Measurements from ENCODE around the gene RSRC1.
"Not testable (repeated sequence)": the region's sequence is repeated elsewhere in the genome, so short reads cannot be mapped to it uniquely, and the experiment has no call there.

RSRC1 gene

DNA sequence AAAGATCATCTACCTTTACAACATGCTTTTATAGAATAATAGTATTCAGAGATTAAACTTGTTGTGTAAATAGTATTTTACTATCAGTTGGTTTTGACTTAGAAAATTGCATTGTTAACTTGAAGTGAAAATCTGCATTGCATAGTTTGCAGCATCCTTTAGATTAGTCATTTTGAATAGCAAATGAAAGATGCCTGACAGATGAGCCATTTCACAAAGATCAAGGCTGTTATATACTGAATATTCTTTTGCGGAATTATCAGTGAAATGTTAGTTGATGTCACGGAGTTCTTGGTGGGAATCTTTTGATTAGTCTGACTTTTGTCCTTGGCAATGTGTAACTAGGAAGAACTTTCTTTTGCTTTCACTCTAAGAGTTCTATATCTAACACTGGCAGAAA is 24.5 kb downstream of the RSRC1 start:
- no peak for DNase-seq

DNA sequence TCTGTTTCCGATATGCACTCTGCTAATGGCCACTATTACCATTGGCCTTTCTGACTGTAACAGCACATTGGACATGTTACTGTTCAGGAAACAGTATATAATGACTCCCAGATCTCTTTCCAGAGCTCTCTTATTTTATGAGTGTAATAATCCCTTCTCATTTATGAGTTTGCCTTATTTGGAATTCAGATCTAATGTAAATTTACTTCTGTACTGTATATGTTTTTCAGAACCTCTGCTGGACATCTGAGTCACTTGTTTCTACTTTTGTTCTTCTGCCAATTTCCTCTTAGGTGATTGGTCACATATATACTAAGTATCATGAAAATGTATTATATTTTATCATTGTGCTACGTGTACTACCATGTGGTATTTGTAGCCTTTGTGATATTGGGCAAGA is 30.5 kb downstream of the RSRC1 start:
- DNase-seq, result no peak

DNA sequence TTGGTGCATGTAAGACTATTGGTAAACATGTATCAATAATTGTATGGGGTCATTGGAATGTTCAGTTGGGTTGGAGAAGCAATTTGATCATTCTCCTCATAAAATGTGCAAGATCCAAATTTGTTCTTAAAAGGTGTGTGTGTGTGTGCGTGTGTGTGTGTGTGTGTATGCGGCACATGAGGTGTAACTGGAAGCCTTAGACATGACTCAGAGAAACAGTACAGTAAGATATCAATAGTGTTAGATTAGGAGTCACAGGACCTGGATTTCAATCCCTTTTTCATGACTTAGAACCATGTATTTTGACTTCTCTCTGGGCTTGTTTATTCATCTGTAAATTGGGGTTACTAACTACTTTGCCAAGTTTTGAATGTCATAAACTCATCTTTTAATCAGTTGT is 38.3 kb downstream of the RSRC1 start:
- no peak for DNase-seq

DNA sequence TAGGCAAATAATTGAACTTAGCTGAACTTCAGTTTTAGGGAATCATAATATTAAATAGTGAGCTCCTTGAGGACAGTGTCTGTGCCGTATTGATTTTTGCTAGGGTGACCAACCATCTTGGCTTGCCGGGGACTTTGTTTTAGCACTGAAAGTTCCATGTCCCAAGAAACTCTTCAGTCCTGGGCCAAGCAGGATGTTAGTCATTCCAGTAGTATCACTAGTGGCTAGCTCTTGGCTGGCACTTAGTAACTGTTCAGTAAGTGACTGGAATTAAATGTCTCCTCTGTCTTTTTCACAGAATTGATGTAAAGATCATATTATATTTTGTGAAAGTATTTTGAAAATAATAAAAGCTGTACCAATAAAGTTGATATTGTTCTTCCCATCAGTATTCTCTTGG is 42.3 kb downstream of the RSRC1 start:
- no peak for DNase-seq

DNA sequence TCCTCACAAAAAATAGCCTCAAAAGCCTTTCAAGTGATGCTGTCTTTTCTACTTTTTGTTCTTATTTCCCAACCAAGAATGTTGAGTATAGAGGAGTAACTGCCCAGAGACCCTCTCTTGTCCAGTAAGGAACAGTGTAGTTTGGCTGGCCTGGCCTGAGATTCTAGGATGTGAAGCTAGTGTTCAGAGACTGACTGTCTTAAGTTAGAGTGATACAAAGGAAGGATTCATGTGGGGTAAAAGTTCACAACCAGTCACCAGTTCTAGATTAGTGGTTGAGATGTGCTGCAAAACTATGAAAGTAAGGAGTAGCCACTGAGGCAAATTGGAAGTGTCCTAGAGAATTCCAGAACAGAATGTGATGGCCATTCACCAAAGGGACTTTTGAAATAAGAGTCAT is 49.1 kb downstream of the RSRC1 start:
- DNase-seq, result no peak

DNA sequence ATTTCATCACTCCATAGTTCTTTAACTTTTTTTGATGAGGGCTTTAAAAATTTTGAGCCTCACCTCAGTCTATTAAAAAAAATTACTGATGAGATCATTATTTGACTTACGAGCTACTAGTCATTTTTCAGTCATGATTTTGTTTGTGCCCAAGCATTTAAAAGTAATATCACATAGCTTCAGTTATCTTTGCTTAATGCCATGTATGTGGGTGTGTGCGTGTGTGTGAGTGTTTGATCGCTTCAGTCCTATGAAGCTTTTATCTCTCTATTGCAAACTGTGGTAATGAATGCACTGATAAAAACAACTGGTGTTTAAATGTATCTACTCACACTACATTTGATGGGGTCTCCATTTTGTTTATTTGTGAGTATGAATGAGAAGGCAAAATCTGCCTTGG is 49.8 kb downstream of the RSRC1 start:
- no peak for DNase-seq

DNA sequence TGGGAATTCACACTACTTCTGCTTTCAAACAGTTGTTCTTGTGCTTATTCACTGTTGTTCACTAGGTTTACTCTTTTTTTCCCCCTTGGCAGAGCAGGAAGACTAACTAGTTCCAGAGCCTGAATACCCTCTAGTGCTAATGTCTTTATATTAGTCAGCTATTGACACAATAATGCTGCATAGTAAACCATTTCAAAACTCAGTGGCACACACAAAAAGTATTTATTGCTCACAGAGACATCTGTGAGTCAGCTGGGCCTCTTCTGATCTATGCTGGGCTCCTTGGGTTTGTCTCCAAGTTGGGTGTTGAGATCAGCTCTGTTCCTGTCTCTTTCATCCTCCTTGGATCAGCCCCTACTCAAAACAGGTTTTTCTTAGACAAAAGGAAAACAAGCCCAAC is 51.1 kb downstream of the RSRC1 start:
- DNase-seq, result no peak

DNA sequence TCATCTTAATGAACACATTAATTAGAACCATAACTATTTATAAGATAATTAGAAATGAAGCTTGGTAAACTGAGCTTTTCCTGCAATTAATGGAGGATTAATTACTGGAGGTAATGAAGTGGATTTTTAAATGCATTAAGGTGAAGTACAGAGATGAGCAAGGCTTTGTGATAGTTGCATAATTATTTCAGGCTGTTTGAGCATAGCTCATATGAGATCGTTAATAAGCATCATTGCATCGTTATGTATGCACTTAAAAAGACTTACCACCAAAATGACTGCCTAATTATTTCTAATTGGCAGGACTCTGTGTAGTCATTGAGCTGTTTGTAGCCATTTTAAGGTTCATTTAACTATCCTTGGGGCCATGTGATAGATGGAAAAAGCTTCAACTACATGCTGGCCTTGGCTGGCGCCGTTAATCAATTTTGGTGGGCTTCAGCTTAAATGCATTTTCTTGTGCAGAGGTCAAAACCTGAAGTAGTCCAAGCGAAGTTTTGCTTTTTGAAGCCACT is 55.3 kb downstream of the RSRC1 start:
- no peak for DNase-seq

DNA sequence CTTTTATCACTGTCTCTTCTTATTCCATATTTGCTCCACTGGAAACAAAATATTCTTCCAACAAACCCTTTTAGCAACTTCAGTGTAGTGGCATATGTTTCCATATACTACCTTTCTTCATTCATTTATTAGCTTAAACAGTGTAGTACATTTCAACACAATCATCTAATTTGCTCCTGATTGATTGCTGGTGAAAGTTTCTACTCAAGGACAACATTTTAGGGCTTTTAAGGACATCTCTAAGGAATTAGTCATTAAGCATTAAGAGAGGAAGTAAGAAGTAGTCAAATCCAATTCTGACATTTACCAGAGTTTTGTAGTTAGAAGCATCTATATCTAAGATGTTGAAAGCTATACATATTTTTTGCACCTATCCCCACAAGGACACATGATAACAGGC is 55.8 kb downstream of the RSRC1 start:
- no peak for DNase-seq

DNA sequence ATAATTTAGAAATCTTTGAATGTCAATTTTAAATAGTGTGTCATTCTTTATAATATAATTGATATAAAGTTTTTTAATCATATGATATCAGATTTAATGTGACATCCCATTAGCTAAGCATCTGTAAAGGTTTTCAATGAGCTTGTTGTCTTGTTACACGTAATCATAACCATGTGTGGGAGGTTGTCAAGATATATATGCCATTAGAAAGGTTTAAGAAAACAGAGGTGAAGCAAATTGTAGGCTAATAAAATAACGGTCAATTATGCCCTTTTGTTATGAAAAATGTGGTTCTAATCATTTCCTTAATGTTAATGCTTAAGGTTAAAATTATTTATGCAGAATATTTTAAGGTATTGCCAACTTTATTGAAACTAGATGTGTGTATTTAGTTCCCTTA is 56.3 kb downstream of the RSRC1 start:
- DNase-seq, result no peak

DNA sequence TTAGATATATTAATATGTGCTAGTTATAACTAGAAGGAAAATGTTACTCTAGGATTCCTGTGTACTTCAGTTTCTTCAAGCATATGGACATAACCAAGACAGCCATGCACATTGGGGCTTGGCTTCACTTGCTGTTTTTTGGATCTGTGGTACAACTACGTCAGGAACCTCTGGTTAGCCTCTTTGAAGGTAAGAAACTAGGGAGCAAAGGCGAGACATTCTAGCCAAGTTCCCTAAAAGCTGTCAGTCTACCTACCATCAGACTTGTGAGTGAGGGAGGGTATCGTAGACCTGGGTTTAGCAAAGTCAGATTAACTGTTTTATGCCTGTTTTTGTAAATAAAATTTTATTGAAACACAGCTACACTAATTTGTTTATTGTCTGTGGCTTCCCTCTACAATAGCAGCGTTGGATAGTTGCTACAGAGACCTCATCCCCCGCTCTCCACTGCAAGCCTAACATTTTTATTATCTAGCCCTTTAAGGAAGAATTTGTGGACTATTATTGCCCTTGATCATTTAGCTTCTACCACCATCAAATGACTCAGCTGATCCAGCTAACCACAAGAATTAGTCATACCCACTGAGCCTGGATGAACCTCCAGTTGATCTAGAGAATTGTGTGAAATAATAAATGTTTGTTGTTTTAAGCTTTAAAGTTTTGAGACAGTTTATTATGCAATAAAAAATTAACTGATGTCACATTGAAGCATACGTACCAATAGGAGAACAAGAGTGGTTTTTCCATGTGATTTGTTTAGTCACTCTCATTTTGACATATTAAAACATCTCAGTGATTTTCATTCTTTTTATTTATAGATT is 58.1 kb downstream of the RSRC1 start:
- DNase-seq, result no peak

DNA sequence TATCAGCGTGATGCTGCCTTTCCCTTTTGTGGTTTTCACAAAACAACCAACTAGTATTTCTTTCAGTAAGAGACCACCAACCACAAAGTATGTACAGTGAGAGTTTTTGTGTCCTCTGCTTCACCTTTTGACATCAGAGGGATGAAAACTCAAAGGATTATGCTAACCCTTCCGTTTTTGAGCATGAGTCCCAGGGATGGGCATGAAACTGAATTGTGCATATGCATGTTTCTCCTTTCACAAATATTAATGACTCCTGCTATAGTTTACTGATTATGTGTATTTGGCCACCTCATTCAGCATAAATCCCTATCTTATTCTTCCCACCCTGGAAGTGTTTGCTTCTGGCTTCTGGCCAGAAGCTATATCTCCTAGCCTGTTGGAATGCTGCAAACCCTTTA is 59.2 kb downstream of the RSRC1 start:
- DNase-seq, result no peak

DNA sequence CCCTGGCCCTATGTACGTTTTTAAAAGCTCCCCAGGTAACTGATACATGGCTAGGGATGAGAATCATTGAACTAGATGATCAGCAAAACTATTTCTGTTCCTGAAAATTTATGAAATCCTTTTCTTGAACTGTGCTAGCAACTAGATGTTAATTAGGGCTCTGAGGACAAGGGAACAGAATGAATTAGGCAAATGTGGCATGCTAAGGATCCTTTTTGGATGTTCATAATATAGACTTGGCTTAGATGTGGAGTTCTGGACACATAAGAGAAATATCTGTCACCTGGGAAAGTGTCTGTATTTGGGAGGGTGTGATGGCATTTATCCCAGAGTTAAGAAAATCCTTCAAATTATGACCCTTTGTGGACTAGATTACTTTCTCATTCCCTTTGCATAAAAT is 71.2 kb downstream of the RSRC1 start:
- DNase-seq, result no peak

DNA sequence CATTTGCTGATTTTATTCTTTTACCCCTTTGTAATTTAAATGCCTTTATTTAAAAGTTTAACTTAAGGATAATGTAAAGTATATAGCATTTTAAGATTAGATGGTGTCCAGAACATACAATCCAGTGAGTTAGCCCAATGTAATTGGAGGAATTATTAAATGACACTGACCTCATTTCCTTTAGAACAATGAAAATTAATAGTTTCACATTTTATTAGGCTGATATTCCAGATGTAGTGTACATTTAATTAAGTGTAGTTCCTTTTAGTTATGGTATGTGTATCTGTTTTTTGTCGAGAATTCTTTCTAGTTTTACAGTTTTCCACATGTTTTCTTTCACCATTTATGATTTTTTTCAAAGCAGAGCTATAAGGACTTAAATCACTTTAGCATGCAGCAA is 75.8 kb downstream of the RSRC1 start:
- DNase-seq, result no peak

DNA sequence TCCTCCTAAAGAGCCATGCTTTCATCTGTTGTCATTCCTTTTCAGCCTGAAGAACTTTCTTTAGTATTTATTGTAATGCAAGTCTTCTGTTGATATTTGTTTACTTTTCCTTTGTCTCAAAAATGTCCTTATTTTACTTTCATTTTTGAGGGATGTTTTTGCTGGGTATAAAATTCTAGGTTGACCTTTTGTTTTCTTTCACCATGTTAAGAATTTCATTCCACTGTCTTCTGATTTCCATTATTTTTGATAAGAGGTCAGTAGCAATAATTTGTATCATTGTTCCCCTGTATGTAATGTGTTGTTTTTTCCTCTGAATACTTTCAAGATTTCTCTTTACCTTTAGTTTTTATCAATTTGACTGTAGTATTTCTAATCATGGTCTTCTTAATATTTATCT is 91.1 kb downstream of the RSRC1 start:
- DNase-seq, result no peak

DNA sequence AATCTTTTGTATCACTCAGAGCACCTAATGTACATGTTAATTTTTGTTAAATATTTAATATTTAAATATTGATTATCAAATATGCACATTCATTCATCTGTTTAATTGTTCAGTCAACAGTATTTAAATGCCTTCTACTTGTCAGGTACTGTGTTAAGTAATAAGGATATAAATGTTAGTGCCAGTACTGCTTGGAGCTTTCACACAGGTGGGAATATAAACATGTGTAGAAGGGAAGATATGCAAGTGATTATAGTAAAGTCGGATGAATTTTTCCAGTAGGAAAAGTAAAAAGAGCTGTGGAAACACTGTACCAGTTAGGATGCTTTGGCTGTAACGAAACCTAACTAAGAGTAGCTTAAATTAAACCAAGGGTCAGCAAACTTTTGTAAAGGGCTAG is 95.4 kb downstream of the RSRC1 start:
- DNase-seq, result no peak

DNA sequence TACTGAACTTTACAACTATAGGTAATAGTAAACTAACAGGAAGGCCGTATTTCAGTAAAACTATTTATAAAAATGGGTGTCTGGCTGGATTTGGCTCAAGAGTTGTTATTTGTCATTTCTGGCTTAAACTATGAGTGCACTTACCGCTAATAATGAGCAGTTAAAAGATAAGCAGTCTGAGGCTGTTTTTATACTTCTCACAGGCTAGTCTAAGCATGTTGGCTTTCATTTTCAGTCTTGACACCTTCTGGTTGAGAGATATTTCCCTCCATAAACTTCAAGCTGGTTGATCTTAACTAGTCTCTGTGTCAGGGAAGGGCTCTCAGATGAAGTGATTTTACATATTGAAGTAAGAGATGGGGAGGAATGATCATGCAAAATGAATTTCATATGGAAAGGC is 96.1 kb downstream of the RSRC1 start:
- DNase-seq, result no peak

DNA sequence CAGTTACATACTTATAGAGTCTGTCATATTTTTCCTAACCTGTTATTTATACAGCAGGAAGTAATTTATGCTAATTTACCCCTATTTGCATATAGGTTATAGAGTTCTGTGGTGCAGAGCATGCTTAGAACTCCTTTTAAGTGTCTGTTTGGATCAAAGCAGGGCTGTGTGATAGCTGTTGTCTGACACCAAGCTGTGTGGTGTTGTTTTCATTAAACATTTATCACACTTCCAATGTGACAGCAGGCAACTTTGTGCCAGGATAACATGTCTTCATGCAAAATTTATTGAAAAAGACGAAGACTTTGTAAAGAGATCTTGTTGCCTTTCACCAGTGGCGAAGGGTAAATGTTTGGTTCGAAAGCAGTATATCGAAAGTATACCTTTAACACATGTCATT is 100.2 kb downstream of the RSRC1 start:
- DNase-seq, result no peak

DNA sequence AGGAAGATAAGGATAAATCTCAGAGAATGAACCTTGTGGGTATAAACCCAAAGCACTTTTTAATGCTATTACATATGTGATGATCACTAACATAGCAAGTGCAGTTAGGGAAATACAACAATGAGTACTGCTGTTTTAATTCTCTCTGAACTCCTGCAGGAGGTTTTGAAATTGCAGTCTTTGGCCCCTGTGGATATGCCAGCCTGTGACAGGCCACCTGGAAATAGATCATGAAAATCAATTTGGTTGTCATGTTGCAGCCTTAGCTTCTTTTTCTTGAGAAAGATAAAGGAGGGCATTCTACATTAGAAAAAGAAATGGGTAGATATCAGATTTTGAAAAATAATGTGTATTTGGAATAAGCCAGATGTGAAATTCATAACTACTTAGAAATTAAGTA is 103.6 kb downstream of the RSRC1 start:
- no peak for DNase-seq

DNA sequence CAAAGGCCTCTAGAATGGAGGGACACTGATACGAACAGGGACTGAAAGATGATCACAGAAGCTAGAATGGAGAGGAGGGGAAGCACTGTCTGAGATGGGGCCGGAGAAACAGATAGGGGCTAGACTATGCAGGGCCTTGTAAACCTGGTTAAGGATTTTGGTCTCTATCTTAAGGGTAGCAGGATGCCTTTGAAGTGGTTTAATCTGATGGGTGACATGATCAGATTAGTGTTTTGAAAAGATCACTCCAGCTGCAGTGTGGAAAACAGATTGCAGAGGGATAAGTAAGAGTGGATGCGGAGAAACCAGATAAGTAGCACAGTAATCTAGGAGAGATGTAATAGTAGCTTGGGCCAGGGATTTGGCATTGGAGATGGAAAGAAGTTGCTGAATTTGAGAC is 108.1 kb downstream of the RSRC1 start:
- no peak for DNase-seq

DNA sequence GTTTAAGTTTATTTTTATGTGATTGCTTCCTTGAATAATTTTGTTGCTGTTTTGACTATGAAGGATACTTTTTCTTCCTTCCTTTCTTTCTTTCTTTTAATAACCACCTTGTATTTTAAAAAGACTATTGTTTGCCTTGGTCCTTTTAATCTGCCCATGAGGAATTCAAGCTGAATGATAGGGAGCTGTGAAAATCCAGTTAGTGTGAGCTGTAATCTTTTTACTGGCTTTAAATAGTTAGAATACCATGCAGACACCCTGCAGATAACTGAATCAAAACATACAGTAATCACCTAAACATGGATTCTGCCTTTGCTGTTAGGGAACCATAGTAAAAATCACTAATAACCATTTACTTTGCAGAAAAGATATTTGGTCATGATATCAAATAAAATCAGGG is 110.7 kb downstream of the RSRC1 start:
- no peak for DNase-seq

DNA sequence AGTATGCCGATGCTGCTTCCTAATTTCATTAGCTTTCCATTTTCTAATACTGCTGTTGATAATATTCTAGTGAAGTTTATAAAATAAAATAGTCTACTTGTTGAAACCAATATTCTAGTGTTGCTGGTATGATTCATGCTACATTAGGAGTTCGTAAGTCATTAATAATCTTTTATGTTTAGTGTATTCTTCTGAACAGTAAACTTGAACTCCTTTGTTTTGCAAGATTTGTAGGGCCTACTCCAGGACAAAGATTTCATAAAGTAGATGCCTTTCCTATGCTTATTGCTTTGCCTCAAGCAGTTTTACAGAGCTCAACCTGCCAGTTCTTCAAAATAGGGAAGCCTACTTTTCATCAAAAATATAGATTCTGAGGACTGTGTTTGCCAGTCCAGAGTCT is 111.5 kb downstream of the RSRC1 start:
- no peak for DNase-seq

DNA sequence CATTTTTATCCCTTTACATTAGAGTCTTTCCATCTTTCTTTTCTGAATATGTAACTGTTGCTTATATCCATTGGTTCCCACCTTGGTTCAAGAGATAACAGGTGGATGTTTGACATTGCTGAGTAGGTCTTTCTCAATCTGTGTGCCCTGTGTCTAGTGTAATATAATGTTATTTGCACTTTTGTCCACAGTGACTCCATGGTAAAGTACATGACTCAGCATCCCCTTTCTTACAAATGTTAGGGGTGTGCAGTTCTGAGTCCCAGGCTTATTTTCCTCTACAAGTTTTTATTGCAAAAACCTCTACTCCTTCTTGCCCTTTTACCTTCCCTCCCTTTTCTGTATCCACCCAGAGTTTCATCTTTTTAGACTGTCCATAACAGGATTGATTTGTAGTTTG is 116.5 kb downstream of the RSRC1 start:
- DNase-seq, result no peak

DNA sequence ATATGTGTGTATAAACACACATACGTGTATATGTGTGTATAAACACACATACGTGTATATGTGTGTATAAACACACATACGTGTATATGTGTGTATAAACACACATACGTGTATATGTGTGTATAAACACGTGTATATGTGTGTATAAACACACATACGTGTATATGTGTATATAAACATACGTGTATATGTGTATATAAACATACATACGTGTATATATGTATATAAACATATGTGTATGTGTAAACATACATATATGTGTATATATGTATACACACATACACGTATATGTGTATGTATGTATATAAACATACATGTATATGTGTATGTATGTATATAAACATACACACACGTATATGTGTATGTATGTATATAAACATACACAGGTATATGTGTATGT is 119.1 kb downstream of the RSRC1 start:
- DNase-seq, result not testable (repeated sequence)

DNA sequence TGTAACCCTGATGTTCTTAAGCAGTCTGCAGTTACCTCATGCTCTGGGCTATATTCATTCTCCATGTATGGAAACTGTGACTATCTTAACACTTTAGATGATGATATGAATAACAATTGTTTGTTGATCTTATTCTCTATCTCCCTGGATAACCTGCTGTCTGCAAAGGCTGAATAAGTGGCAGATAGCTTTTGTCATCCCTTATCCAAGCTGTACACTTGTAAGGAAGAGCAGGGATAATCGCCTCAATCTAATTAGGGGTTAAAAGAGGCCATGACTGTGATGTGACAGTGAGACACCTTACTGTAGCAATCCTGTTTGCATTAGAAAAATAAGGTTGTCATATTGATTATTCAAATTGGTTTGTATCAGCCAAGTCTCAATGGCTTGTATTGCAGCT is 123.9 kb downstream of the RSRC1 start:
- DNase-seq, result no peak
